GM21717 (cell line): ENCODE results near the gene DAPL1.

Experiments
- ATAC-seq: cut with Tn5 transposase; IDR thresholded peaks from one replicate; pipeline ENCODE4 v1.9.1; 2021; ENCODE audit warnings: mild to moderate bottlenecking, moderate library complexity; ENCODE audit not compliant: unreplicated experiment

Gene DAPL1

DNA sequence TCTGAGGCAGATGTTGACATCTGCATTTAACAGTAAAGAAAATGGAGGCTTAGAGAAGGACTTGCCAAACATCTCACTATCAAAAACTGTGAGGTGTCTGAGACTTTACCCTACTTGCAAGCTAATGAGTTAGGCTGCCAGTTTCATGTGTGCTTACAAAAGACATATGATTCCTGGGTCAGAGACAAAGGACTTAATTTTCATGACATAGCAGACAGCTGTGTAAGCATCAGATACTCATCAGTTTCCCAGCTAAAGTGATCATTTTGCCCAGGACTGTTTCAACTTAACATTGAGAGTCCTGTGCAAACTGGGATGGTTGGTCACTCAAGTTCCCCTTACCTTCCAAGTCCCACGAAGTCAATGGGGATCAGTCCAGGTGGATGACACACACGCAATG, 18.9 kb upstream of the DAPL1 start:
- ATAC-seq, result no peak

DNA sequence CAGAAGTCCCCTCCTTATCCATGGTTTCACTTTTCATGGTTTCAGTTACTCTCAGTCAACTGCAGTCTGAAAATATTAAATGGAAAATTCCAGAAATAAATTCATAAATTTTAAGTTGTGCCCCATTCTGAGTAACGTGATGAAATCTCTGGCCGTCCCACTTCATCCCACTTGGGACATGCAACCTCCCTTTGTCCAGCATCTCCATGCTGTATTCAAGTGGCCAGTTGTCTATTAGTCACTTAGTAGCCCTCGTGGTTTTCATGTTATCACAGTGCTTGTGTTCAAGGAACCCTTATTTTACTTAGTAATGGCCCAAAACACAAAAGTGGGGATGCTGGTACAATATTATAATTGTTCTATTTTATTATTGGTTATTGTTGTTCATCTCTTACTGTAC, 18.0 kb upstream of the DAPL1 start:
- no peak for ATAC-seq

DNA sequence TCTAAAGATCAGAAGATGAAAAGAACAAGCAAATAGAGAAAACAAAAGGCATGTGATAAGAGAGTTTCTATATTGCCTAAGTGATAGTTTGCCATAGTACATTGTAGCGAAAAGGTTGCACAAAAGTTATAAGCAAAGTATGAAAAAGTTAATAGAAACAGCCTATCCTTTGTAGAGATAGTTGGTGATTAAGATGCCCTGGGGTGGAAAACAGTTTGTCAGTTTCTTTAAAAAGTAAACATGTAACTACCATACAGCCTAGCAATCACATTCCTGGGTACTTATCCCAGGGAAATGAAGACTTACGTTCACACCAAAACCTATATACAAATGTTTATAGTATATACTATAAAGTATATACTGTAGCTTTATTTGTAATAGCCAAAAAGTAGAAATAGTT, 16.9 kb upstream of the DAPL1 start:
- no peak for ATAC-seq

DNA sequence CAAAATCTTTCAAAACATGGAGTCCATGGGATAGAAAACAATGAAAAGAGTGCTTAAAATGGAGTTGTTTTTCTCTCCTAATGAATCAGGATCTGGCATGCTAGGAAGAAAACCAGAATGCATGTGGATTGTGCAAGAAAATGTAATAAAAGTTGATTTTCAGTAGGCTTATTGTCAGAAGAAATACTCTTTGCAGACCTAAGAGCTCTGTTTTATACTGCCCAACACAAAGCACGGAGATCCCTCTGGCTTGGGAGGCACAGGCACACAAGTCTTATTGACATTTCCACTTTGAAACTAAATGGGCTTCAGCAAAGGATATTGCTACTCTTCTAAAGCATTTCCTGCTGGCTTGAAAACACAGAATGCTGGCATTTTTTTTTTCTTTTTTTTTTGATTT, 15.5 kb upstream of the DAPL1 start:
- no peak for ATAC-seq

DNA sequence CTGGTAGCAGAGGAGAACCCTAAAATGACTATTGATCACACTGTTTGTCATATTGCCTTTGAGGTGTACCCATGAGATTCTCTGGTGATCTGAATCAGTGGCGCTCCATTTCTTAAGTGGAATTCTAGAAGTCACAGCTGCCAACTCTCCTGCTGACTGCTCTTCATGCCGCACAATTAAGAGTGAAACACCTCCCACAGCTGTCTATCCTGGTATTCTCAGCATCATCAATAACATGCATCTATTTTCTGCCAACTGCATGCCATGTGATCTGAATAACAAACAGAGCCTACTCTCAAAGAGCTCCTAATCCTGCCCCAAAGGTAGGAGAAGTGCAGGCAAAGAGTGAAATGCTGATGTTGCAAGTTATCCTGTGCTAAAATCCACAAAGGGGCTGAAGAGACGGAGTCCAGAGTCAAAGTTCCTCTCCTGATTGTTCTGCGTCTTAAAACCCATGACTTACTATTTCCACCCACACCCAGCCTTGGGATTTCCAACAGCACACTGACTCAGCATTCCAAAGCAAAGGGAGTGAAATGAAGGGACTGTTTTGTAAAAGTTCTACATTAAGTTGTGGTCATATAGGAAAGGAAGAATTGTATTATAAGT, 13.7 kb upstream of the DAPL1 start:
- no peak for ATAC-seq

DNA sequence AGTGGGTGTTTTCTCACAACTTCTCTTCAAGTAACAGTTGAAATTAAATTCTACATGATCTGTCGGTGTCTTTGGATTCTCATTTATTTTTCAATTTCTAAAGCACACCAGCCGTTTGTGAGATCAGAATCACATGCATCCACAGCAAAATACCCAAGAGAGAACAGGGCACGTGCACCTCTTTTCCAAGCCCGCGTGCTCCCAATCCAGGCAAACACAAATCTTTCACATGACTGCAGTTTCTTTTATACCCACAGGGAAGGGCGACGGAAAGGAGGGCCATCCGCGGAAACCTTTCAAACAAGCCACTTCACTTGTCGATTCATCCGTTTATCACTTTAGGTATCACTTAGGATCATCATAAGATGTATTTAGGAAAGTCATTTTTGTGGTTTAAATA, 13.0 kb upstream of the DAPL1 start:
- no peak for ATAC-seq

DNA sequence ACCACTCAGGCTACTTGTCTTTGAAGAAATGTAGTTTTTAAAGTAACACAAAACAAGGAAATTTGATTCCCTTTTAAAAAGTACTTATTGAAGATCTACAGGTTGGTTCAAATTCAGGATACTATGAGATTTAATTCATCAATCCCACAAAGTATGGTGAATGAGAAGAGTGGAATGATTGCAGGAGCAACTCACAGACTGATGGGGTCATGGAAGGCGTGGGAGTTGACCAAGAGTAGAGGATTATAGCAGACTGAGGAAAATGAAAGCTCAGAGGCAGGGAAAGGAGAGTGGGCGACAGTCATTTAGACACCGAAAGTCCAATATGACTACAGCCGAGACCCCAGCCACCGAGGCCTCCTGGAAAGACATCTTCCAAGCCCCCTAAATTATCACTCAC, 12.5 kb upstream of the DAPL1 start:
- no peak for ATAC-seq

DNA sequence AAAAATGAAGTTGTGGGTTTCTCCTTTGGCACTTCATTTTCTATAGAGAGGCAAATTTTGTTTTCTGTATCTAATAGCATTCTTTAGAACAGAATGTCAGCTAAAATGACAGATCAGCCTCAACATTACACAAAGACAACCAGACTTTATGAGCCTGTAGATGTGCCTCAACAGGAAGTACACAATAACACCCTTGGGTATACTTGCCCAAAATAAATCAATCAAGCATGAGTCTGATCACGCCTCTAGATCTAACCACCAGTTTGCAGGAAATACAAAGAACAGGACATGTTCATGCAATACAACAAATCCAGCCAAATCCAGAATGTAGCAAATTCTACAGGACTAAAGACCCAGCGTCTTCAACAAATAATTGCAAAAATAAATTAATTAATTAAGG, 11.2 kb upstream of the DAPL1 start:
- no peak for ATAC-seq

DNA sequence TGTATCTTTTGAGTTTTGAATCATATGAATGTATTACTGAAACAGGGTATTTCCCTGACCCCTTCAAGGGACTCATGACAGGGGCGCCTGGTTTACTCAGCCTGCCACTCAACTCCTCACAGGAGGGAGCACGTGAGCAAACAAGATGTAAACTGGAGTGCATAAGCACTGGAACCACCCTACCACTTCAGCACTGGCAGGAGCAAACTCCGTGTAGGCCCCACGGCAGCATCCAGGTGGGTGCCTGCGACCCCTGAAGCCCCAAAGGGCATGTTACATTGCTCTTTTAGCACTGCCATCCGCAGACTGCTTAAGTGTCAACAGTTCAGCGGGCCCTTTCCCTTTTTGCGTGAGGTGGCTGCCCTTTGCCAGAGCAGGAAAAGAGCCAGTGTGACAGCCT, 8.2 kb upstream of the DAPL1 start:
- no peak for ATAC-seq

DNA sequence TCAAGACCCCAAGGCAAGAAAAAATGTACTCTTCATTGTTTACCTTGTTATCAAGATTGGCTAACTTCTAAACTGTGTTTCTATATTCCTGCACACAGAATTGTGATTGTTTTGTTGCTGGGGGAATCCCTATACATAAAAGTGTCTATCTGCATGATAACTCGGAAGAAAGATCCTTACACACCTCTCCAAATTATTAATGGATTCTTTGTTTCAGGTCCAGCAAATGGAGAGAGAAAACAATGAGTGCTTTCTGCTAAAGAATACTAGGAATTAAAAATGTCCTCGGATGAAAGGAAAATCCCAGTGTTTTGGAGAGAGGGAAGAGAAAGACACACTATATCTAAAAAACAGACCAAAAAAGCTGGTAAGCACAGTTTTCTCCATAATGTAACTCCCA, 6.2 kb upstream of the DAPL1 start:
- ATAC-seq, result no peak

DNA sequence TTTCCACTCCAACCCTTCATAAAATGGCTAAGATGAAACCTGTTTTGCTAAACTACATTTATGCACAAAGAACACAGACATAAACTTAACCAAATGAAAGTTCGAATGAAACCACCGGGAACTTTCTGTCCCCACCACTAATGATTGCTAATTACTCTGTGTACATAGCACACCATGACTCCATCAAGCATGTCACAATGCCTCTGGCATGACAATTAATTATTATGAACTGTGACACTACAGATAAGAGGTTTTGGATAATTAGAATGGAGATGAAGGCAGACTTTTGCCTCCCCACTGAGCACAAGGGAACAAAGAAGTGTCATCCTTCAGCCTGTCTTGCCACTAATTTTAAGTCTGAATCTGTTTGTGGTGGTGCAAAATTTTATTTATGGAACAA, 1.5 kb downstream of the DAPL1 start:
- ATAC-seq, result no peak

DNA sequence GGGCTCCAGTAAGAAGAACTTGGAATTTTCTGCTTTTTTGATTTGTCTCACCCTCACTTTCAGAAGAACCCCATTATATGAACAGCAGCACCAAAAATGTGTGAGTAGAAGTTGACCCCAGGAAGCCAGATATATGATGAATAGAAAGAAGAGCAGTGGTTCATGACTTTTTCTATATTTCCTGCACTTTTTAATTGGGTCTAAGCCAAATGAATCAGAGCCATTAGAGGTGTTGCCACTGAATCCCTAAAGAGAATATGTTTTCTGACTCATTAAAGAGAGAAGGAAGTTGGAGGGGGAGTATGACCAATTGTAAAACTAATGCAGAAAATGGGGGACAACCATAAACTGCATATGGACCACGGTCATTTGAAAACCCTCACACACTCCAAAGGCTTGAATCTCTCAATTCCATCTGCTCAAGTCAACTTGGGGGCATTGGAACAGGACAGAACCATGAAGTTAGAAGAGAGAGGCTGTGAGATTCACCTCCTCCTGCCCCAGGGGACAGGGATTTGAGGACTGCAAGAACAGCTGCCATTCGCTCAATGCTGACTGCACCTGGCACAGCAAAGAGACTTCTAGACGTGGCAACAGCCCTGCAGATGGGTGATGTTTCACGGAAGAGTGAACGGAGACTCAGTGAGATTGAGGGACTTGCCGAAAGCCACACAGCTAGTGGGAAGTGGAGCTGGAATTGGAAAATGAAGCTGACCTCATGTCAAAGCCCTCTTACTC, 3.0 kb downstream of the DAPL1 start:
- no peak for ATAC-seq

DNA sequence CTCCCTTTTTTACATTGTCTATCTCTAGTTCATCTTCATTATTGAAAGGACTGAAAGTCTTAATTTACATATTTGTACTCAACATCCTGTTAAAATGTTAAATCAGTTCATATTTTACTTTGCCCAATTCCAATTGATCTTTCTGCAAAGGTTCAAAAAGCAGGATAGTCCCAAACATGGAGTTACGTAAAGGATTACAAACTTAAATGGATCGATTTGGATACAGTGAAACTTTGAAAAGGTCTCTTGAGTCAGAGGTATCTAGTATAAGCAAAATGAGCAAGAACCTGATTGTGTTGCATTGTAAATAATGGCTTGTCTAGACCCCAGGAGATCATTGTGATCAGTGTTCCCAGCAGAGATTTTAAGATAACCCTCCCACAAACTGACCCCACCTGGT, 4.1 kb downstream of the DAPL1 start:
- ATAC-seq, result no peak

DNA sequence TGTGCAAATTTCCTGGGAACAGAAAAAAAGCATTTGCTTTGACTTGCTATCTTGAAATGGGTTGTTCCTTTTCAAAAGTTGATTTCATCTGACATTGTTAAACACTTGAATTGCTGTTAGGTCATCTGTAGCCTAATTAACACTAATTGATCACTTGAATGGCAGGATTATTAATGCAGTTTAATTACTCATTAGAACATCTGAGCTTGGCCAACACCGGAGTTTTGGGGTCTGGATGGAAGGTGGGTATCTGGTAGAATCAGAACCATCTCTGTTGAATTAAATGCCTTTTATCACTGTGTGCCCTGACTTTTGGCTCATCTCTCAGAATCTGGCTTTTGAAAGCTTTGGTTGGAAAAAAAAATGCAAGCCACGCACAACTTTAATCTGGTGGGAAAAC, 8.4 kb downstream of the DAPL1 start:
- no peak for ATAC-seq

DNA sequence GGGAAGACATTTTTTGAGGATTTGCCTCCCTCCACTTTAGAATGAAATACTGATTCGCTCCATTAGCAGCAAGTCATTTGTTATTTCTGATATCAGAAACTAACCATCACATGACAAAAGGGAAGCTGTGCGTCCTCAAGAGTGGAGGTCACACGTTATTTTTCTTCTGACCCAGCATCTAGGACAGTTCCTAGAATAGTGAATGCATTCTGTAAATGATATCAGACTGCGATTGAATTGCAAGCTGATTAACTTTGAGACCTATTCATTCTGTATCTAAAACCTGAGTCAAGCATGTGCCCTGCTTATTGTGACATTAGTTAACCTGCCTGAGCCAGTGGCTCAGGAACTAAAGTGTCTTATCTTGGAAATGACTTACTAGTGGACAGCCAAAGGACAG, 10.1 kb downstream of the DAPL1 start:
- ATAC-seq, result no peak

DNA sequence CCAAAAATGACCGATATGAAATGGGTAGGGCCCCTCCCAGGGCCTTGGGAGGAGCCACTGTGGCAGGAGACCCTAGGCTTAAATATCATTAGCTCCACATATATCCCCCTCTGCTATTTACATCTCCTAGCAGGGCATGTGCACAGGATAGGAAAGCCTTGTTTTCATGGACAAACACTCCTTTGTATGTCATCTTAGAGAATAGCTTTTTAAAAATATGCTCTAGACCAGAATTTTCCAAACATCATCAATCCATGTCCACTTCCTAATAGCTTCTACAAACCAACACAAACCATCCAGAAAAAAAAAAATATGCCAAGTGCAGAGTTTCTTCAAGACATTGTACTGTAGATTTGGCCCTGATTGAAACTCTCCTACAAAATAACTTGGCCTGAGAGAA, 10.8 kb downstream of the DAPL1 start:
- no peak for ATAC-seq

DNA sequence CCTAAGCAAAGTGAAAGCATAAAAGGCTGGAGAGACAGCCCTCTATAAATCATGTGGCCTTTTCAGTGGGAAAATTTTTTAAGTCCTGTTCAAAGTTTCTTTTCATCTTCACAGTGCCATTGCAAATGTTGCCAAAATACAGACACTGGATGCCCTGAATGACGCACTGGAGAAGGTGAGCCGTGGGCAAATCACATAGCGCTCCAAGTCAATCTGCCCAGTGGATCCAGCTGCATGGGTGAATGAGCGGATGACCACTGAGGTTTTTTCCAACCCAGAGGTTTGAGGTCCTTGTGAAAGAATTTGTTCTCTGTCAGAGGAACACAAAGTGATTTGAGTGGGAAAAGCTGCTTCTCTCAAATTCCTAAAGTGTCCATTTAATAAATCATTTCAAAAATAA, 11.8 kb downstream of the DAPL1 start:
- no peak for ATAC-seq

DNA sequence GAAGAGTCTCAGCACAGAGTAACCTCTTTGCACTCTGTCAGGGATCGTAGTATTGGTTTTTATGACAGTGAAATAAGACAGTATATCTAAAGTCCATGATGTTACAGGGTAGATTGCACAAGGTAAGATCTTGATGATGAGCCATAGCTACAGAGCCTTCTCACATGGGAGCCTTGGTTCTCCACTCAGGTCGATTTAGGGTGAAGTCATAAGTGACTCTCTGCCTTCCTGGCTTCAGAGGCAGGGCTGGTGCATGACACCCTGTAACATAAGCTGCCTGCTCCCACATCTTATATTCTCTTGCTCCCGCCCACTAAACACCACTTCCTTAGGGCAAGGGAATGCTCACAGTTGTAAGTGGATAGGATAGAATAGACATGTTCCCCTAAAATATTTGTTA, 13.3 kb downstream of the DAPL1 start:
- ATAC-seq, result no peak

DNA sequence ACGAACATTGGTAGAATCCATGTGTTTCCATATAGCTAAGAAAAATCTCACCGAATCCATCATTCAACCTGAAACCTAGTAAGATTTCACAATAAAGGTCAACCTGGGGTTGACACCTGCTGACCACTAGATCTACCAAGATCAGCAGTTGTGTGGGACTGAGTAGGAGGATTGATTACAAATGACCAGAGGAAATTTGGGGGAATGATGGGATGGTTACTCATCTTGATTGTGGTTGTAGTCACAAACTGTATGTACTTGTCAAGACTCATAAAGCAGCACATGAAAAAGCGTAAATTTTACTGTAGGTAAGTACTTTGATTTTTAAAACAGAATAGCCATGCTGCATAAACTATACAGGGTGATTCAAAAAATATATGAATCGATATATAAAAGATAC, 14.7 kb downstream of the DAPL1 start:
- no peak for ATAC-seq

DNA sequence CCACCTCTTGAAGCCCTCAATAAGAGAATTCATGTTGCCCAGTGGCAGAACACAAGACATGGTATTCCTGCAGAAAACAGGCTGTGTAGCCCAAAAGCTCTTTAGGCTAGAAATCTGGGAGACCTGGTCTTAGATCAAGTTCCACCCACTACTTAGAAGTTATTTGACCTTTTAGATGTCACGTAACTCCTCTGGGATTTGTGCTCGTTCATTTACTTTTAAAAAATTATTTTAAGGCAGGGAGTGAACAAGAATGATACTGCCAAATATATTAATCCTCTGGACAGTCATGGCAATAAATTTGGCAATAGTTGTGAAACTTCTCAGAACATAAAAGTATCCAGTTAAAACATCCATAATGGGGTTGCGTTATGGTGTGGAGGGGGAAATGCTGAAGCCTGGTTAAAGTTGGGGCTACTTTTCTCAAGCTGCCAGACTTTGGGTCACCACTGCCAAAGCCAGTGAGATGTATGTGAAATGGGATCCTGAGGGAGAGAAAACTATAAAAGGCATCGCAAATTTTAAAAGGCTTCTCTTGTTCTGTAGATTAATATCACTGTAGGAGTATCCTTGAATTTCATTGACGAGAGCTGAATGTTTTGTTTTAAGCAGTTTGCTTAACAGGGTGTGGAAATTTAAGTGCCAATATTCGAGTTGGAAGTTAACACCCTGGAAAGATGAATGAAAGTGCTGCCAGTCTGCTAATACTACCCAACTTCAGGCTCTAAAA, 15.8 kb downstream of the DAPL1 start:
- ATAC-seq, result no peak

DNA sequence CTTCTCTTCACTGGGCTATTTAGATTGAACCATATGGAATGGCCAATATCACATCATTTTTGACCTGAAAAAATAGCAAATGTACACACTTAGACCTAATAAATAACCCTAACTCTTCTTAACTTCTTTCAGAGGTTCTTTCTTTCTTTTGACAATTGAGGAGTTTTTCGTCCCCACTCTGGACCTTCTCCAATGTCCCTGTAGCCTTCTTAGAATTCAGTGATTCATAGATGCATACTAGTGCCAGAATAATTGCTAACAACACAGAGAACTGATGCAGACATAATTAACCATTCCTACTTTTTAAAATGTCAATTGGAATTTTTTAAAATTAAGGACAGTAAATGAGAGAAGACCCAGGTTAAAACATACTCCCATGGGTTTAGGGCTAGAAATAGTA, 20.0 kb downstream of the DAPL1 start:
- no peak for ATAC-seq

DNA sequence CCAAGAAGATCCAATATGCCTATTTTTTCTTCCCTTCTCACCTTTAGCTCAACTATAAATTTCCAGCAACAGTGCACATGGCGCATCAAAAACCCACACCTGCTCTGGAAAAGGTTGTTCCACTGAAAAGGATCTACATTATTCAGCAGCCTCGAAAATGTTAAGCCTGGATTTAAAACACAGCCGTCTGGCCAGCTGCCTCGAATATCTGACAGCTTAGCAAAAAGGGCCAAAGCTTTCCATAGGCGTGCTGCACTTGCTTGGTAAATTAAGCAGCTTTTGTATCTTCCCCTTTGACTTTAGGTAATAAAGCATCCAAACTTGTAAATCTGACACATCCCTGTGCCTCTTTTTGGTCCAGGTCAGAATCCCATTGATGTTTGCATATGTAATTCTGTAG, 20.5 kb downstream of the DAPL1 start:
- no peak for ATAC-seq
